Tongue (tissue), 3 donors: Measurements from ENCODE around the gene NLRP10. TPM values are rescaled to one million over a fixed set of nuclear protein-coding genes. Genes with fewer than 3 reads are reported as not detected.

Experiments used
- DNase-seq: peaks from one replicate; pipeline ENCODE4 v3.0.0-alpha.2; 2015
- small RNA-seq: library from RNA; depleted of rRNA; stranded (forward); fragments of <200 nt; gene quantifications from one replicate; pipeline ENCODE3, GENCODE V24; 2014; ENCODE audit warnings: low replicate concordance
- total RNA-seq: library from RNA; depleted of rRNA; stranded (reverse); fragments of >200 nt; gene quantifications from one replicate; pipeline ENCODE4 v1.2.3, GENCODE V29; 2014

Gene NLRP10
- total RNA-seq, 1 donor from 2014 or later, result not detected

DNA sequence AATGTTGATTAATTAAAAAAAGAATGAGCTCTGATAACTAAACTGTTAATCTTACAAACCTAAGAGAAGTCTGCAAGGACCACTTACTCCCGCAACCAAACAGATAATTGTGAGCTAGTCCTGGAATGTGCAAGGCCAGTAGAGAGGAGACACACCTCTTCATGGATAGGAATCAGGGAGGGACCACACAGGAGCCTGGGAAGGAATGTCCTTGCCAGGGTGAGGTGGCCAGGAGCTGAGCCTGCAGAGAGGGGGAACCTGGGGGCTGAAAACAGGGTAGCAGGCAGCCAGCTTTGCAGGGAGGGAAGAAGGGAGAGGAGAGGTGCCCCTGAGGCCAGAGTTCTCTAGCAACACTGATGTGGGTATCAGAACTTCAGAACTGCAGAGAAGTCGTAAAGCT, 9.4 kb upstream of the NLRP10 start:
- DNase-seq, result no peak

DNA sequence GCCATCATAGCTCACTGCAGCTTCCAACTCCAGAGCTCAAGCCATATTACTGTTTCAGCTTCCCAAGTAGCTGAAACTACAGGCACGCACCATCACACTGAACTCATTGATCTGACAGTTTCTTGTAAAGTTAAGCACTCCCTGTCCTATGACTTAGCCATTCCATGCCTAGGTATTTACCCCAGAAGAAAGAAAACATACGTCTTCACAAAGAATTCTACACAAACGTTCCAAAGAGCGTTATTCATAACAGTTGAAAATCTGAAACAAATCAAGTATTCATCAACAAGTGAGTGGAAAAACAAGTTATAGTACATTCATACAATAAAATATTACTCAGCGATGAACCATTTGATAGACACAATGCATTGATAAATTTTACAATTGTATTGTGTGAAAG, 7.8 kb upstream of the NLRP10 start:
- no peak for DNase-seq

DNA sequence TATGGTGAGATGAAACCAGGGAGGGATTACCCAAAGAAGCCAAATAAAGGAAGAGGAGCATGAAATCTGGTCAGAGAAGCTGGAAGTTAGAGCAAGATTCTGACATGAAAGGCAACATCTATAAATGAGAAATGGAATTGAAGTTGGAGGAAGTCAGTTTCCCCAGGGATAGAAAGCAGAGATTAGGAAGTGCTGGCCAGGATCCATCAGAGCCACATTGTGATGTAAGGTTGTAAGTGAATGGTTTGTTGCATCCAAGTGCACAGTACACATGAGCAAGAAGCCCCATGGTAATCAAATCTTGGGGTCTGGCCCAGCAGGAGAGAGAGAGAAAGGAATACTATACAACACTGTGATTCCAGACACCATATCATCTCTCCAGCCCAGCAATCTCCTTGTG, 6.6 kb upstream of the NLRP10 start:
- DNase-seq, result no peak

DNA sequence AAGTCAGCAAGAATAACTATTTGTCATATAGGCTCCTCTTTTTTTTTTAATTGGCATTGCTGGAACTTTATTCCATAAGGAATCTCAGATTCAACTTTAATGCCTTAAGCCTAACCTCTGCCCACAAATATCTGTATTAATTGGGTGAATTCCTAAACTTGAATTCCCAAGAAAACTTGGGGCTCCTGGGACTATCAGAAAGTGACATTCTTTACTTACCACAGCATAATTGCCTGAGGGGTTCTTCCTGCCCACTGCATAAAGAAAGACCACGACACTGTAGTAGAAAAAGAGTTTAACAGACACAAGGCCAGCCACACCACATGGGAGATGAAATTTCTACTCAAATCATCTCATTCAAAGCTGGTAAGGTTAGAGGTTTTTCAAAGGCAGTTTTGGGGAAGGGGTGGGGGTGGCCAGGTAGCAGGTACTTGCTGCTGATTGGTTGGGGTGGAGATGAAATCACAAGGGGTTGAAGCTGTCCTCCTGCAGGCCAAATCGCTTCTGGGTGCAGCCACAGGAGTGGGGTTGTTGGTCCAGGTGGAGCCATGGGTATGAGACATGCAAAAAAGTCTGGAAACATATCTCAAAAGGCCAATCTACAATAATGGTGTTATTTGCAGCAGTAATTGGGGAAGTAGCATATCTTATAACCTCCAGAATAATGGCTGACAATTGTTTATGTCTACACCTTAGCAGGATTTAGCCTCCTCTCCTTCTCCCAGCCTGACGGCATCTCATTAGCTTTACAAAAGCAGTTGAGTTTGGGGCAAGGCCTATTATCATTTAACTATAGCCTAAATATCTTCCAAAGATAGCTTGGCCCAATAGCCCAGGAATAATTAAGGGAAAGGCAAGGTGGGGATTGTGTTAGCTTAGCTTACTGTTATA, 4.8 kb upstream of the NLRP10 start:
- no peak for DNase-seq

DNA sequence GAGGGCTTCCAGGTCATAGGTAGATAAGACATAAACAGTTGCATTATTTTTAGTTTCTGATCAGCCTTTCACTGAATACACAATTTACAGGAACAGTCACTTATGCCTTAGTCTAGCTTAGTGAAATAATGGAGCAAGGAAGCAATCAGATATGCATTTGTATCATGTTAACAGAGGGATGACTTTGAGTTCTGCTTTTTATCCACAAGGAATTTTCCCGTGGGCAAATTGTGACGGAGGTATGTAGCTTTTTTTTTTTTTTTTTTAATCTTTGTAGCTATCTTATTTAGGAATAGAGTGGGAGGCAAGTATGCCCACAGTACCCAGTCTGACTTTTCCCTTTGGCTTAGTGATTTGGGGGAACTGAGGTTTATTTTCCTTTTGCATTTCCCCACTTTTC, 3.4 kb upstream of the NLRP10 start:
- DNase-seq, result no peak

DNA sequence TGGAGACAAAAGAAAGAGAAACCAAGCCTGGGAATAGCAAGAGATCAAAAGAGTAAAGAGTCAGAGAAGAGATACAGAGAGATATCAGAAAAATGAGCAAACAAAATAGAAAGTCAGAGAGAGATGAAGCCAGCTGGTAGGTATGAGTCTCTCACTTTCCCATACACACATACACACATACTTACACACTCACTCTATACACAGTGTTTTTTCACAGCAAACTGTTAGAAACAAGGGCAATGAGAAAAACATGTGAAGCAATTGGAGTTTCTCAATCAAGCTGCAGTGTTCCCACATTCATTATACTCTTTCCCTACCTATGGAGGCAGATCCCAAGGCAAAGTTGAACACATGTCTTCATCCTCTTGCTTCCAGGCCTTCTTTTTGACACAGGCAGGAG, 2.6 kb upstream of the NLRP10 start:
- no peak for DNase-seq

DNA sequence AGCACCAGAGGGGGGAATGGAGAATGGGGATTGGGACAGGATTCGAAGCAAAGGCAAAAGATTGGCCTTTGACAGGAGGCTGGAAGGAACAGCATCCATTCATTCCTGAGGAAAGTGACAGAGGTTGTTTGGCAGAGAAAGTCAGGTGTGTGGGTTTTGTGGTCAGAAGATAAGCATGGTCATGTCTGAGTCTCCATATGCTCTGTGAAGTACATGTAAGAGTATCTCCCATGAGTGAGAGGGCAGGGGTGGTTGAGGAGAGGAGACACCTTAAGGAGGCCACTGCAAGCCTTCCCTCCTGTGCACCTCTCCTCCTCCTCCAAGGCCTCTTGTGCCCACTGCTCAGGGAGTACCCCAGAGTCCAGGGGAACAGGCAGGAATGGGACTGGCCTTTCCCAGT, 1.9 kb upstream of the NLRP10 start:
- no peak for DNase-seq

DNA sequence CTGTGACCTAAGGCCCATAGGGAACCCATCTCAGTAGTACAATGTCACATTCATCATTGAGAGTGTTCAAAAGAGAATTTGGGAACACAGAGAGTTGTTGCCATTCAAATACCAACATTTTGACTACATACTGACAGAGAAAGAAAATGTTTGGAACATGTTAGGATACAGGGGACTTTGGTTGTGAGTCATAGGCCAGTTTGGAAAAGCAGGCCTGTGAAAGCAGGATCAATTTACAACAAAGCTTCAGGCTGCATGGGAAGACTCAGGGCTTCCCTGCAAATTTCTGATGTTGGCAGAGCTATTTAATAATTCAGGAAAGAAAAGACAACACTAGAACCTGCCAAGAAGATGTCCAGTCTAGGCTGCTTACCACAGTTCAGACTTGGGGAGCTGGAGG, 374 bp downstream of the NLRP10 start:
- DNase-seq, result no peak

DNA sequence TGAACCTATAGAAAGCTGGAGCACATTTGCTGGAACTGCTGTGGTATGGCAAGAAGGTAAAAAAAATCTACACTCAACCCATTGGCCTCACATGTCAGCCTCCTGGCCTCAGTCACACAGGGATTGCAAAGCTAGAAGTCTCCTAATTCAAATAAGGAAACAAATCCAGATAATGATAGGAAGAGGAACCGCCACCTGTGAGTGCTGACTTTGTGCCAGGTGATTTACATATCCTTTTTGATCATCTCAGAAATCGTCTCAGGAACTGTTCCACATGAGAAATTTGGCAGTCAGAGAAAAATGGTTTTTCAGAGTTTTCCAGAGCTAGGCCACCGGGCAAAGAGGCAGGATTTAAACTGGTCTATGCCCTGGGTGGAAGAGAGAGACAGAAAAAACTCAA, 986 bp downstream of the NLRP10 start:
- no peak for DNase-seq

DNA sequence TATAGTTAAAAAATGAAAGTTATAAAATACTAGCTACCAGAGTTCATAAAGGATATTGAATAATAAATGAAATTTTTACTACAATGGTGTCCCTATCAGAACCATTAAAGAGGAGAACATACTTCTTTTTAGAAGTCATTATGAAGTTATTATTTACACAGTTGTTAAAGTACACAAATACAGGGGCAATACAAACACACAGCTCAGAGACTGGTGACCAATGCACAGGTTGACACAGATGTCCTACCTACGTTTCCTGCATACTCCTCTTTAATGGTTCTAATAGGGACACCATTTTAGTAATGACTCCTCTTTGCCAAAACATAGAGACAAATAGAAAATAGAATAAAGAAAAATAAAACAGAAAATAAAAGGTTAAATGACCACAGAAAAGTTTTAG, 10.1 kb downstream of the NLRP10 start:
- no peak for DNase-seq

DNA sequence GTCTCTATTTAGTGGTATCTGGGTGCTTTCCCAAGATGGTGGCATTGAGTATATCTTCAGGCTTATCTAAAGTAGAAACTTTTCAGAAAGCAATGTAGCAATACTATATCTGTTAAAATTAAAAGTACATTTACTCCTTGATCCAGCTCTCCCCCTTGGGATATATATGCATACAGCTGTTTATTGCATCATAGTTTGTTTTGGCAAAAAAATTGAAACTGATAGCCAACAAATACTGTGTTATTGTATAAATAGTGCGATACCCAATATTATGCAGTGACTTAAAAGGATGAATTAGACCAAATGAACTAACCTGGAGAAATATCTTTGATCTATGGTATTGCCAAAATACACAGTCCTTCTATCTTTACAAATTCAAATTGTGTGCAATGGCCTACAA, 15.3 kb downstream of the NLRP10 start:
- no peak for DNase-seq

DNA sequence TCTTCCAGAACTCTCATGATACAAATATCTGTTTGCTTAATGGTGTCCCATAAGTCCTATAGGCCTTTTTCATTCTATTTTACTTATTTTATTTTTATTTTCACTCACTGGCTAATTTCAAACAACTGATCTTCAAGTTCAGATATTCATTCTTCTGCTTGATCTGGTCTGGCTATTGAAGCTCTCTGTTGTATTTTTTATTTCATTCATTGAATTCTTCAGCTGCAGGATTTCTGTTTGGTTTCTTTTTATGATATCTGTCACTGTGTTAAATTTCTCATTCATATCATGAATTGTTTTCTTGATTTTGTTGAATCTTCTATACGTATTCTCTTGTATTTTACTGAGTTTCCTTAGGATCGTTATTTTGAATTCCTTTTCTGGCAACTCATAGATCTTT, 21.1 kb downstream of the NLRP10 start:
- no peak for DNase-seq

DNA sequence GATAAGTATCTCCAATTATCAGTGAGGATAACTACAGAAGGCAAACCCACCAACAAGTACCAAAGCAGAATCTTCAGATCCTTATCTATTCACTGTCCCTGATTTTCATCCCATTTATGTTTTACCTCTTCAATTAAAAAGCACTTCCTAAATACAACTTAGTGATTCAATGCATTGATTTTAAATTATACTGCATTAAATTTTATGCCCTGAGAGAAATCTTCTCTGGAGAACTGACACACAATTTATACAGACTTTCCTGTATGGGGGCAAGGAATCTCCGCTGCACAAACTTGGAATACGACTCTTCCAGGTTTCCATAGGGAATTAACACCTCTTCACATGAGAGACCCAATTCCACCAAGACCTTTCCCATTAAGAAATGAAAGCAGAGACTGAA, 23.6 kb downstream of the NLRP10 start, which contains the start of gene OR10A3:
Gene OR10A3 (minus strand): TSS at position 101 of the 400 bp plus-strand sequence. CDS start 2,188 bp downstream, outside the sequence.
- DNase-seq, result no peak

DNA sequence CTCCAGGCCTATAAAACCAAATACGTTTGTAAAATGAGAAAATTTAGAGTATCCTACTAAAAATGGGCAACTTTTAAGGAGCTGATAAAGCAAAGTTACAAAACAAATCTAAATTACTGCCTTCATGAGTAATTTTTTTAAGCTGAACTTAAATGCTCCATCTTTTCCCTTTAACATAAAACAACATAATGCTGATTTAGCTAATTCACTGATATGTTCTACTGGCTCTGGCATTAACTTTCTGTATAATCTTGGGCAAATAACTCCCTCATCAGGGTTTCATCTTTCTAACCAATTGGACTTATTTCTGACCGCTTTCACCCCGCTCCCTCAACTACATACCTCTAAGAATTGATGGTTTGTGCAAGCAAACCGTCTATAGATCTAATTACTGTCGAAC, 24.1 kb downstream of the NLRP10 start:
- no peak for DNase-seq

DNA sequence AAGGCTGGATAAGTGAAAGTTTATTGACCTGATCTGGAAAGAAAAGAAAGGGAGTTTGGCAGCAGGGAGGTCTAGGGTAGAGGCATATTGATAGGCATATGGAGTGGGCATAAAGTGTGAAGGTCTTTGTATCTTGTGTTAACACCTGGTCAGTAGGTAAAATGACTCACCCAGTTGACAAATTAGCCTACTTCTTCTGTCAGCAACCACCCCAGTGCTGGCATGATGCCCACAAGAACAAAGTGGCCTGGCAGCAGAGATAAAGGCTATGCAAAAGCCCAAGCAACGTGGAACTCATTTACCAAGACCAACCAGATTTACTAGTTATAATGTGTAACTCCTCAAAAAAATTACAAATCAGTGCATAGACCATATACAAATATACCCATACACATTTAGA, 28.6 kb downstream of the NLRP10 start:
- no peak for DNase-seq

DNA sequence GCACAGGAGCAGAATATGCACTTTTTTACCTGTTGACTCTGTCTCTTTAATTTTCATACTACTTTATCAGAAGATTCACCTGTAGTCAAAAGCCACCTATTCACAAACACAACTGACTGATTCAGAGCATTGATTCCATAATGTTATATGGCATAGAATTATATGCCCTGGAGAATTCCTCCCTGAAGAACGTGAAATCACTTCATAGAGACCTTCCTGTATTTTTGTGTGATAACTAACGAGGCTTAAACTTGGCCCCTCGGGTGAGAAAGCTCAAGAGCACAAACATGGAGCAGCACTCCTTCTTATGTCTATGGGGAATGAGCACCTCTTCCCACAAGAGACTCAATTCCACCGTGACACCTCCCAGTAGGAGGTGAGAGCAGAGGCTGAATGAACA, 34.1 kb downstream of the NLRP10 start, which contains the start of gene OR10A6:
Gene OR10A6 (minus strand): TSS at position 101 of the 400 bp plus-strand sequence. CDS start 2,606 bp downstream, outside the sequence.
- no peak for DNase-seq

DNA sequence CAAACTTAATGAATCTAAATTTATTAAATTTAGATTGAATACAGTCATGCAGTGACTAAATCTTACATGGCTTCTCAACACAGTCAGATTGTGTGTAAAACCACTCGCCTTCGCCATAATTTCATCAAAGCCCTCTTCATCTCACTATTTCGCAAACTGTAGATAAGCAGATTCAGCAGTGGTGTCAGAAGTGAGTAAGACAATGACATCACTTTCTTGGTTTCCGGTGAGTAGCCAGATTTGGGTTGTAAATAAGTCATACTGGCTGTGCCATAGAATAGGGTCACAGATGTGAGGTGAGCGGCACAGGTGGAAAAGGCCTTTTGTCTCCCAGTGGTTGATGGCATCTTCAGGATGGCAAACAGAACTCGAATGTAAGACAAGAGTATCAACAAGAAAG, 37.6 kb downstream of the NLRP10 start:
- DNase-seq, result no peak

DNA sequence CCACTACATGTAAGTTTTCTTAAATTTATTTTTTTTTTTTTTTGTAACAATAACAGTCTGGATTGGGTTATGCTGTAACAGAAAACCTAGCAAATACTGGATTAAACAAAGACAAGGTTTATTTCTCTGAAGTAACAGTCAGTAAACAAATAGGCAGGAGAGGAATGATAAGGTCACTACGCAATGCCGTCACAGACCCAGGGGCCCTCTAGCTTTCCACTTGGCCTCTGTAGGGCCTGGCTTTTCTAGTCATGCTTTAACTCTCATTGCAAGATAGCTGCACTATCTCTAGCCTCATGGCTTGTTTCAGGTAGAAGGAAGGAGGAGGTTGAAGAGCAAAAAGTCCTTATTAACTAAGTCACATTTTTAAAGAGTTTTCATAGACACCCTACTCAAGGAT, 40.7 kb downstream of the NLRP10 start:
- no peak for DNase-seq

DNA sequence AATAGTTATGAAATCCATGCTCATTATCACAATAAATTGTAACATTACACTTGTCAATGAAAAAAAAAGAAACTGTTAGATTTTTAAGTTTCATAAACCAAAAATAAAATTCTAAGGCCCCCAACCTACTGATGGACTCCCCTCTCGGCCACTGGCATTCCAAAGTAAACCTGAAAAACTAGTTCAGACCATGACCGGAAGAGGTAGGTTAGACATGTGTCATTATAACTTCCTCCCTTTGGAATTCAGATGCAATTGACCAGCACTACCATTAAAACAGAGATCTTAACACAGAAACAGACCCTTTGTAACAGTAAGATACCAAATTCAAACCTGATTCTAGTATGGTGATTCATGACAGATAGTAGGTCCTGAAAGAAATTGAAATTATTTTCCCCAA, 47.1 kb downstream of the NLRP10 start:
- DNase-seq, result no peak

Small RNA genes lying within 50 kb of the gene (small RNA-seq; reads per million reads assigned to genes)
- not detected for gene COX6CP5

Other genes with a start within 250 kb of the NLRP10 start
- not detected for gene OR5P2, start 168.5 kb downstream of the NLRP10 start, total RNA-seq
- gene OR5P3, start 134.6 kb downstream of the NLRP10 start, total RNA-seq, result not detected
- not detected for gene OR10A6, start 34.2 kb downstream of the NLRP10 start, total RNA-seq
- not detected for gene OR10A3, start 23.7 kb downstream of the NLRP10 start, total RNA-seq
- 154 TPM for gene EIF3F, start 21.9 kb upstream of the NLRP10 start, total RNA-seq
- gene TUB, start 115.8 kb upstream of the NLRP10 start, total RNA-seq, result 26.2 TPM
- 5.7 TPM for gene RIC3, start 203.6 kb upstream of the NLRP10 start, total RNA-seq